WTC11 (cell line): Measurements from ENCODE around the gene NEIL3. TPM values are rescaled to one million over a fixed set of nuclear protein-coding genes. Genes with fewer than 3 reads are reported as not detected.

ENCODE experiments used
- ATAC-seq: fragments of 200-7000 bp; cut with Tn5 transposase; 2 replicates; pipeline ENCODE4 v1.10.0; 2021; ENCODE audit warnings: mild to moderate bottlenecking, moderate library complexity
- CTCF ChIA-PET: fragments of 300-600 bp; sonication (Branson Sonifier 250); formaldehyde crosslinking; loops from one replicate; lab custom pipeline; 2021; ENCODE audit warnings: antibody characterized with exemption; lab: Charles Lee
- POLR2A ChIA-PET: fragments of 350-600 bp; sonication (Branson Sonifier 250); formaldehyde crosslinking; loops from one replicate; lab custom pipeline; 2021; ENCODE audit warnings: antibody characterized with exemption; lab: Charles Lee
- DNase-seq: peaks from one replicate; pipeline ENCODE4 v3.0.0; 2021; ENCODE audit warnings: low spot score
- H3K27ac Mint-ChIP-seq: 2 replicates; pipeline ENCODE4 v1.8.0; 2021; ENCODE audit warnings: mixed read lengths
- H3K27me3 Mint-ChIP-seq: 2 replicates; pipeline ENCODE4 v1.8.0; 2021; ENCODE audit warnings: low read depth, mild to moderate bottlenecking, moderate library complexity, mixed read lengths
- H3K36me3 Mint-ChIP-seq: 2 replicates; pipeline ENCODE4 v1.8.0; 2021; ENCODE audit warnings: mixed read lengths
- H3K4me1 Mint-ChIP-seq: 2 replicates; pipeline ENCODE4 v1.8.0; 2022; ENCODE audit warnings: mixed read lengths
- H3K4me3 Mint-ChIP-seq: 2 replicates; pipeline ENCODE4 v1.8.0; 2021; ENCODE audit warnings: mild to moderate bottlenecking, moderate library complexity, mixed read lengths
- H3K9me3 Mint-ChIP-seq: 2 replicates; pipeline ENCODE4 v1.8.0; 2021; ENCODE audit warnings: mixed read lengths
- CREB1 ChIP-seq: sonication (generic); formaldehyde crosslinking; IDR thresholded peaks from 2 replicates; pipeline ENCODE4 v1.8.0; 2023; ENCODE audit warnings: mild to moderate bottlenecking, missing genetic modification reagents
- EMX1 ChIP-seq: fragments of 250-450 bp; sonication (Bioruptor Pico); IDR thresholded peaks from 2 replicates; pipeline ENCODE4 v1.8.0; 2021; ENCODE audit warnings: mild to moderate bottlenecking
- ESRRA ChIP-seq: sonication (generic); formaldehyde crosslinking; IDR thresholded peaks from 2 replicates; pipeline ENCODE4 v1.8.1; 2022; ENCODE audit warnings: mild to moderate bottlenecking, missing genetic modification reagents, borderline replicate concordance
- FOXK1 ChIP-seq: sonication (generic); formaldehyde crosslinking; IDR thresholded peaks from 2 replicates; pipeline ENCODE4 v1.8.0; 2022; ENCODE audit warnings: mild to moderate bottlenecking, moderate library complexity, missing genetic modification reagents
- HMGA2 ChIP-seq: fragments of 250-450 bp; sonication (Bioruptor Pico); IDR thresholded peaks from 2 replicates; pipeline ENCODE4 v1.4.0; 2021; ENCODE audit warnings: mild to moderate bottlenecking, moderate library complexity
- JUN ChIP-seq: sonication (generic); formaldehyde crosslinking; IDR thresholded peaks from 2 replicates; pipeline ENCODE4 v1.8.0; 2023; ENCODE audit warnings: mild to moderate bottlenecking, missing genetic modification reagents
- NFYB ChIP-seq: sonication (generic); formaldehyde crosslinking; conservative IDR thresholded peaks from 2 replicates; pipeline ENCODE4 v1.8.0; 2022; ENCODE audit warnings: low read depth, missing genetic modification reagents
- NR1H2 ChIP-seq: sonication (generic); formaldehyde crosslinking; IDR thresholded peaks from 2 replicates; pipeline ENCODE4 v1.9.0; 2021; ENCODE audit warnings: mild to moderate bottlenecking, moderate library complexity, missing genetic modification reagents
- NR3C1 ChIP-seq: sonication (generic); formaldehyde crosslinking; conservative IDR thresholded peaks from 2 replicates; pipeline ENCODE4 v1.8.1; 2023; ENCODE audit warnings: low read depth, mild to moderate bottlenecking, missing genetic modification reagents
- PRRX2 ChIP-seq: fragments of 250-450 bp; sonication (Bioruptor Pico); IDR thresholded peaks from 2 replicates; pipeline ENCODE4 v1.8.0; 2021; ENCODE audit warnings: mild to moderate bottlenecking
- TEAD1 ChIP-seq: sonication (generic); formaldehyde crosslinking; IDR thresholded peaks from 2 replicates; pipeline ENCODE4 v1.8.0; 2022; ENCODE audit warnings: mild to moderate bottlenecking, missing genetic modification reagents
- TP53 ChIP-seq: sonication (generic); formaldehyde crosslinking; IDR thresholded peaks from 2 replicates; pipeline ENCODE4 v1.8.1; 2023; ENCODE audit warnings: mild to moderate bottlenecking, missing genetic modification reagents
- ZNF671 ChIP-seq: fragments of 250-450 bp; sonication (Bioruptor Pico); IDR thresholded peaks from 2 replicates; pipeline ENCODE4 v1.8.0; 2021; ENCODE audit warnings: mild to moderate bottlenecking
- total RNA-seq: library from RNA; stranded (reverse); gene quantifications from 3 replicates; pipeline ENCODE4 v1.2.3, GENCODE V29; 2021
- TF ChIP-seq, protein P1 (sequence below): fragments of 250-450 bp; sonication (Bioruptor Pico); IDR thresholded peaks from 2 replicates; pipeline ENCODE4 v1.9.0; 2021; ENCODE audit warnings: moderate library complexity, mild to moderate bottlenecking, inconsistent platforms, borderline replicate concordance
- TF ChIP-seq, protein P2 (sequence below): sonication (generic); formaldehyde crosslinking; IDR thresholded peaks from 2 replicates; pipeline ENCODE4 v1.8.1; 2022; ENCODE audit warnings: missing genetic modification reagents, borderline replicate concordance
- TF ChIP-seq, protein P3 (sequence below): sonication (generic); formaldehyde crosslinking; IDR thresholded peaks from 2 replicates; pipeline ENCODE4 v1.8.1; 2023; ENCODE audit warnings: mild to moderate bottlenecking, missing genetic modification reagents
- TF ChIP-seq, protein P4 (sequence below): sonication (generic); formaldehyde crosslinking; IDR thresholded peaks from 2 replicates; pipeline ENCODE4 v1.8.1; 2023; ENCODE audit warnings: mild to moderate bottlenecking, missing genetic modification reagents, borderline replicate concordance
- TF ChIP-seq, protein P5 (sequence below): fragments of 250-450 bp; sonication (Bioruptor Pico); IDR thresholded peaks from 2 replicates; pipeline ENCODE4 v1.8.0; 2021; ENCODE audit warnings: mild to moderate bottlenecking
- TF ChIP-seq, protein P6 (sequence below): sonication (generic); formaldehyde crosslinking; IDR thresholded peaks from 2 replicates; pipeline ENCODE4 v1.8.0; 2022; ENCODE audit warnings: mild to moderate bottlenecking, missing genetic modification reagents

Gene NEIL3
- total RNA-seq, 1 experiment from 2014 or later: 9.9 TPM

DNA sequence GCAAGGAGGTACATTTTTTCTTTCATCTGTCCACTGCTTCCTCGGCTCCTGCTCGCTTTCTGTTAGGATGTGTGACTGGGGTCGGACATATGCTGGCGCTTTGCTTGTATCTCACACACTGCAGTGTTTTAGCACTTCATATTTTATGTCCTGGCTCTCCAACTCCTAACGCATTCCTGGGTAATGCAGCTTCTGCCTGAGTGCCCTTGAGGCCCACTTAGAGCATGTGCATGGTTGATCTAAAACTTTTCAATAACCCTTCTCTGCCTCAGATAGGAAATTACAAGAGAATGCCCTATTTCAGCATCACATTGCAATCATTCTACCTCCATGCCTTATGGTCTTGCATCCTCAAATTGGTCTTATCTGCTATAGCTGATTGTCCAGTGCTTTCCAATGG, 65.3 kb downstream of the NEIL3 start:
- Mint-ChIP-seq H3K27me3 (no peaks in the 10 kb centered on the region), H3K36me3 (peaks cover 6% of the 10 kb centered on the region), H3K4me1 (peaks cover 12% of the 10 kb centered on the region), H3K9me3 (peaks cover 3% of the 10 kb centered on the region; the same call in 1 of the 2 replicates), H3K27ac (no peak overlapping the region), H3K4me3 (no peak overlapping the region)
- ATAC-seq (no peak), DNase-seq (no peak)
- no peak for TF ChIP-seq EMX1 (CRISPR knock-in tag)
- TF ChIP-seq HMGA2 (CRISPR knock-in tag): no peak
- TF ChIP-seq PRRX2 (CRISPR knock-in tag): no peak
- TF ChIP-seq NFYB (CRISPR knock-in tag): no peak
- TF ChIP-seq JUN (CRISPR knock-in tag): no peak
- no peak for TF ChIP-seq TP53 (CRISPR knock-in tag)
- TF ChIP-seq, protein P1, sequence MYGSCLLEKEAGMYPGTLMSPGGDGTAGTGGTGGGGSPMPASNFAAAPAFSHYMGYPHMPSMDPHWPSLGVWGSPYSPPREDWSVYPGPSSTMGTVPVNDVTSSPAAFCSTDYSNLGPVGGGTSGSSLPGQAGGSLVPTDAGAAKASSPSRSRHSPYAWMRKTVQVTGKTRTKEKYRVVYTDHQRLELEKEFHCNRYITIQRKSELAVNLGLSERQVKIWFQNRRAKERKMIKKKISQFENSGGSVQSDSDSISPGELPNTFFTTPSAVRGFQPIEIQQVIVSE (CRISPR knock-in tag): no peak
- TF ChIP-seq NR1H2 (CRISPR knock-in tag): no peak
- no peak for TF ChIP-seq ESRRA (CRISPR knock-in tag)
- TF ChIP-seq NR3C1 (CRISPR knock-in tag): no peak
- no peak for TF ChIP-seq CREB1 (CRISPR knock-in tag)
- TF ChIP-seq, protein P2, sequence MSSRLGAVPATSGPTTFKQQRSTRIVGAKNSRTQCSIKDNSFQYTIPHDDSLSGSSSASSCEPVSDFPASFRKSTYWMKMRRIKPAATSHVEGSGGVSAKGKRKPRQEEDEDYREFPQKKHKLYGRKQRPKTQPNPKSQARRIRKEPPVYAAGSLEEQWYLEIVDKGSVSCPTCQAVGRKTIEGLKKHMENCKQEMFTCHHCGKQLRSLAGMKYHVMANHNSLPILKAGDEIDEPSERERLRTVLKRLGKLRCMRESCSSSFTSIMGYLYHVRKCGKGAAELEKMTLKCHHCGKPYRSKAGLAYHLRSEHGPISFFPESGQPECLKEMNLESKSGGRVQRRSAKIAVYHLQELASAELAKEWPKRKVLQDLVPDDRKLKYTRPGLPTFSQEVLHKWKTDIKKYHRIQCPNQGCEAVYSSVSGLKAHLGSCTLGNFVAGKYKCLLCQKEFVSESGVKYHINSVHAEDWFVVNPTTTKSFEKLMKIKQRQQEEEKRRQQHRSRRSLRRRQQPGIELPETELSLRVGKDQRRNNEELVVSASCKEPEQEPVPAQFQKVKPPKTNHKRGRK: no peak
- TF ChIP-seq, protein P3, sequence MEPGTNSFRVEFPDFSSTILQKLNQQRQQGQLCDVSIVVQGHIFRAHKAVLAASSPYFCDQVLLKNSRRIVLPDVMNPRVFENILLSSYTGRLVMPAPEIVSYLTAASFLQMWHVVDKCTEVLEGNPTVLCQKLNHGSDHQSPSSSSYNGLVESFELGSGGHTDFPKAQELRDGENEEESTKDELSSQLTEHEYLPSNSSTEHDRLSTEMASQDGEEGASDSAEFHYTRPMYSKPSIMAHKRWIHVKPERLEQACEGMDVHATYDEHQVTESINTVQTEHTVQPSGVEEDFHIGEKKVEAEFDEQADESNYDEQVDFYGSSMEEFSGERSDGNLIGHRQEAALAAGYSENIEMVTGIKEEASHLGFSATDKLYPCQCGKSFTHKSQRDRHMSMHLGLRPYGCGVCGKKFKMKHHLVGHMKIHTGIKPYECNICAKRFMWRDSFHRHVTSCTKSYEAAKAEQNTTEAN (CRISPR knock-in tag): no peak
- TF ChIP-seq, protein P4, sequence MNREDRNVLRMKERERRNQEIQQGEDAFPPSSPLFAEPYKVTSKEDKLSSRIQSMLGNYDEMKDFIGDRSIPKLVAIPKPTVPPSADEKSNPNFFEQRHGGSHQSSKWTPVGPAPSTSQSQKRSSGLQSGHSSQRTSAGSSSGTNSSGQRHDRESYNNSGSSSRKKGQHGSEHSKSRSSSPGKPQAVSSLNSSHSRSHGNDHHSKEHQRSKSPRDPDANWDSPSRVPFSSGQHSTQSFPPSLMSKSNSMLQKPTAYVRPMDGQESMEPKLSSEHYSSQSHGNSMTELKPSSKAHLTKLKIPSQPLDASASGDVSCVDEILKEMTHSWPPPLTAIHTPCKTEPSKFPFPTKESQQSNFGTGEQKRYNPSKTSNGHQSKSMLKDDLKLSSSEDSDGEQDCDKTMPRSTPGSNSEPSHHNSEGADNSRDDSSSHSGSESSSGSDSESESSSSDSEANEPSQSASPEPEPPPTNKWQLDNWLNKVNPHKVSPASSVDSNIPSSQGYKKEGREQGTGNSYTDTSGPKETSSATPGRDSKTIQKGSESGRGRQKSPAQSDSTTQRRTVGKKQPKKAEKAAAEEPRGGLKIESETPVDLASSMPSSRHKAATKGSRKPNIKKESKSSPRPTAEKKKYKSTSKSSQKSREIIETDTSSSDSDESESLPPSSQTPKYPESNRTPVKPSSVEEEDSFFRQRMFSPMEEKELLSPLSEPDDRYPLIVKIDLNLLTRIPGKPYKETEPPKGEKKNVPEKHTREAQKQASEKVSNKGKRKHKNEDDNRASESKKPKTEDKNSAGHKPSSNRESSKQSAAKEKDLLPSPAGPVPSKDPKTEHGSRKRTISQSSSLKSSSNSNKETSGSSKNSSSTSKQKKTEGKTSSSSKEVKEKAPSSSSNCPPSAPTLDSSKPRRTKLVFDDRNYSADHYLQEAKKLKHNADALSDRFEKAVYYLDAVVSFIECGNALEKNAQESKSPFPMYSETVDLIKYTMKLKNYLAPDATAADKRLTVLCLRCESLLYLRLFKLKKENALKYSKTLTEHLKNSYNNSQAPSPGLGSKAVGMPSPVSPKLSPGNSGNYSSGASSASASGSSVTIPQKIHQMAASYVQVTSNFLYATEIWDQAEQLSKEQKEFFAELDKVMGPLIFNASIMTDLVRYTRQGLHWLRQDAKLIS (CRISPR knock-in tag): no peak
- TF ChIP-seq ZNF671: no peak
- TF ChIP-seq, protein P5, sequence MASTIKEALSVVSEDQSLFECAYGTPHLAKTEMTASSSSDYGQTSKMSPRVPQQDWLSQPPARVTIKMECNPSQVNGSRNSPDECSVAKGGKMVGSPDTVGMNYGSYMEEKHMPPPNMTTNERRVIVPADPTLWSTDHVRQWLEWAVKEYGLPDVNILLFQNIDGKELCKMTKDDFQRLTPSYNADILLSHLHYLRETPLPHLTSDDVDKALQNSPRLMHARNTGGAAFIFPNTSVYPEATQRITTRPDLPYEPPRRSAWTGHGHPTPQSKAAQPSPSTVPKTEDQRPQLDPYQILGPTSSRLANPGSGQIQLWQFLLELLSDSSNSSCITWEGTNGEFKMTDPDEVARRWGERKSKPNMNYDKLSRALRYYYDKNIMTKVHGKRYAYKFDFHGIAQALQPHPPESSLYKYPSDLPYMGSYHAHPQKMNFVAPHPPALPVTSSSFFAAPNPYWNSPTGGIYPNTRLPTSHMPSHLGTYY (CRISPR knock-in tag): no peak
- TF ChIP-seq, protein P6, sequence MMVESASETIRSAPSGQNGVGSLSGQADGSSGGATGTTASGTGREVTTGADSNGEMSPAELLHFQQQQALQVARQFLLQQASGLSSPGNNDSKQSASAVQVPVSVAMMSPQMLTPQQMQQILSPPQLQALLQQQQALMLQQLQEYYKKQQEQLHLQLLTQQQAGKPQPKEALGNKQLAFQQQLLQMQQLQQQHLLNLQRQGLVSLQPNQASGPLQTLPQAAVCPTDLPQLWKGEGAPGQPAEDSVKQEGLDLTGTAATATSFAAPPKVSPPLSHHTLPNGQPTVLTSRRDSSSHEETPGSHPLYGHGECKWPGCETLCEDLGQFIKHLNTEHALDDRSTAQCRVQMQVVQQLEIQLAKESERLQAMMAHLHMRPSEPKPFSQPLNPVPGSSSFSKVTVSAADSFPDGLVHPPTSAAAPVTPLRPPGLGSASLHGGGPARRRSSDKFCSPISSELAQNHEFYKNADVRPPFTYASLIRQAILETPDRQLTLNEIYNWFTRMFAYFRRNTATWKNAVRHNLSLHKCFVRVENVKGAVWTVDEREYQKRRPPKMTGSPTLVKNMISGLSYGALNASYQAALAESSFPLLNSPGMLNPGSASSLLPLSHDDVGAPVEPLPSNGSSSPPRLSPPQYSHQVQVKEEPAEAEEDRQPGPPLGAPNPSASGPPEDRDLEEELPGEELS: no peak
- TF ChIP-seq FOXK1 (CRISPR knock-in tag): no peak
- TF ChIP-seq TEAD1: no peak
- CTCF ChIA-PET: interaction anchor here (0.9 kb wide), 1 partner anchor 125 kb away, joined by 4 read pairs; no protein-coding TSS in a partner anchor
- POLR2A ChIA-PET: no interaction called here
